Measurements from ENCODE around the gene SMARCB1.

SMARCB1 gene

DNA sequence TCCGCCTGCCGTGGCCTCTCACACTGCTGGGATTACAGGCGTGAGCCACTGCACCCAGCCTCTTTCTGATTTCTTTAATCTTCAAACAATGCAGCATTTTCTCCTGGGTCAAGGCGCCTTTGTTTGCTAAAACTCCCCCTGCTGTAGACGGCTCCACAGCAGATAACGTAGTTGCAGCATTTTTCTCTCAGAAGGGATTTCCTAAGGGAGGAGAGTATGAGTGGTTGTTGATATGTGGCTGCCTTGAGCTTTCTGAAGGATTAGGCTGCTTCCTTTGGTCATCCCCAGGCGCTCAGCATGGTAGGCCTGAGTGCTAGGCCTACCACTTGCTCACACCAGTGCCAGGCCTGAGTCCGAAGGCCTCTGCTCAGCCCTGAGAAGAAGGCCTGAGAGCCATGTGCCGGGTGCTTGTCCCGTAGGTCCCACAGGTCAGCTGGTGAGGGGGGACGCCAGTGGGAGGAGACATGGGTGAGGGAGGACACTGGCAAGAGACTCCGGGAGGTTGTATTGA, 18.1 kb downstream of the SMARCB1 start:
- no peak for DNase-seq

DNA sequence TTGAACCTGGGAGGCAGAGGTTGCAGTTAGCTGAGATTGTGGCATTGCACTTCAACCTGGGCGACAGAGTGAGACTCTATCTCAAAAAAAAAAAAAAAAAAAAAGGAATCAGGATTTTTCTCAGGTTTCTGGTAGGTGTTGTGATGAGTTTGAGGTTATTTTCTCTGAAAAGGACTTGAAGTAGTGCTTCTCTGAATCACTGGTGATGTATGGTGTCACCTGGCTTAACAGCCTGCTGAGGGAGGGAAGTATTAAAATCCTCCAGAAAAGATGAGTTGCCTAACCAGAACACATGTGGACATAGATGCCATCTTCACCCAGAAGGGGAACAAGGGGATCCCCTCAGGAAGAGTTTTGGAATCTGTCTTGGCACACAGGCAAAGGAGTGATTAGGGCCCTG, 20.1 kb downstream of the SMARCB1 start:
- DNase-seq, result no peak

DNA sequence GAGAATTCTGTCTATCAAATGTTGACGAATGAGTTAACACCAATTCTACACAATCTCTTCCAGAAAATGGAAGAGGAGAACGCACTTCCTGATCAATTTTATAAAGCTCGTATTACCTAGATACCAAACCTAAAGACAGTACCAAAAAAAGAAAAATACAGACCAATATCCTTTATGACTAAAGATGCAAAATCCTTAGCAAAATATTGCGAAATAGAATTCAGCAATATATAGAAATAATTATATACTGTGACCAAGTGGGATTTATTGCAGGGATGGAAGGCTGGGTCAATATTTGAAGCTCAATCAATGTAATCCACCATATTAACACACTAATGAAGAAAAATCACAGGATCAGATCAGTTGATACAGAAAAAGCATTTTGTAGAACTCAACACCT, 25.6 kb downstream of the SMARCB1 start:
- DNase-seq, result no peak

DNA sequence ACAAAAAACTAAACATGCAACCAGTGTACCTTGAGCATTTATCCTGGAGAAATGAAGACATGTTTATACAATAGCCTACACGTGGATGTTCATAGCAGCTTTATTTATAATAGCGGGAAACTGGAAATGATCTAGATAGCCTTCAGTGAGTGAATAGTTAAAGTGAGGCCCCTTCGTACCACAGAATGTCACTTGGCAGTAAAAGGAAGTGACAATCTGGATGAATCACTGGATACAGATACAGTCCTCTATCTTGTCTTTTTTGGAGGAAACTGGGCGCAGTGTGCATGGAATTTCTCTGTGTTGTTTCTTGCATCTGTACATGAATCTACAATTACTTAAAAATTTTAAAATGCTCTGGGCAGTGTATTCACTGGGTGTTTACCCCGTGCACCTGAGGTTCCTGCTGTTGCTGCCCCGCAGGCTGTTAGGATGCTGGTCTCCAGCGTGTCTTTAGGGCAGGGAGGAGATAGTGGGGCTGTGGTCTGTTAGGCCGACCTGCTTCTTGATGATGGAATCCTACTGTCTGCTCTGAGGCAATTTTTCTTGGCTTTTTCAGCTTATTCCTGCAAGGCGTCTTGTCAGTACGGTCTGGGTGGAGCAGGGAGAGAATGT, 28.9 kb downstream of the SMARCB1 start:
- no peak for DNase-seq

DNA sequence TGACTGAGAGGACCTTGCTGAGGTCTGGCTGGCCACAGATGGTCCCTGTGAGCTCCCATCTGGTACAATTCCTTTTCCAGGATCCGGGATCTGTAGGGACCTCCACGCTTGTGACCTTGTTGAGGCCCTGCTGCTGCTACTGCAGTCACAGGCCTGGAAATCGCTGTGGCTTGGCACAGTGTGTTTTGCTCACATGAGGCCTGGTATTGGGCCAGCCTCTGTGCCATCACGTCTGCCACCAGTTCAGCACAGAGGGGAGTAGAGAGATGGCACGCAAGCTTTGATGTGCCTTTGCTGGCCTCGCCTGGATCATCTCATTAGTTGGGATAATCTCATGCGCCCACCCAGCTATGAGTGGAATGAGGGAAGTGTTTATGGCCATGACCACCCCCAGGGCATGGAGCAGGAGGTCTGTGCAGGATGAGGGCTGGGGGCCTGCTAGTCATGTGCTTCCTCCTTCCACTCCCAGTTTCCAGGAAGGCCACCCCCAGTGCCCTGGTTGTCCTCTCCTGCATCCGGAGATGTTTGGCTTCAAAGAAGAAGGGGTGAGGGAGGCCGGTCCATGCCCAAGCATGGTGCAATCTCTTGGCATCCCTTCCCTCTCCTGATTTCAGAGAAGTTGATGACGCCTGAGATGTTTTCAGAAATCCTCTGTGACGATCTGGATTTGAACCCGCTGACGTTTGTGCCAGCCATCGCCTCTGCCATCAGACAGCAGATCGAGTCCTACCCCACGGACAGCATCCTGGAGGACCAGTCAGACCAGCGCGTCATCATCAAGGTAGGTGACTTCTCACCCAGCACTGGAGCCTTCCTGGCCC, 29.6 kb downstream of the SMARCB1 start:
- DNase-seq, result peak; percentile 21 to 86

DNA sequence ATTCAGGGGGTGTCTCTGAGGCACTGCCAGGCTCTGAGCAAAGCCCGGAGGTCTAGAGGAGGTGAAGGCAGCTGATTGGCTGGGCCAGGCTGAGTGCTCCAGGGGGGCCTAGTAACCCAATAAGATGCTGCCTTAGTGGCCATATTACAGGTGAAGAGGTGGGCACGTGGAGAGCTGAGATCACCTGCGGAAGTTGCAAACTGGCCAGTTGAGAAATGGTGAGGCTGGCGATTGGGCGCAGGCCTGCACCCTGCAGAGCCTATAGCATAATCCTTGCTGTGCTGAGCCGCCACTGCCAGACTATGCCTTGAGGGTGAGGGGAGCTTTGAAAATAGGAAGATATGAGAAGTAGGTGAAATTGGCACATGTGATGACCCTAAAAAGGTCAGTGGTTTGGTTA, 30.4 kb downstream of the SMARCB1 start:
- no peak for DNase-seq

DNA sequence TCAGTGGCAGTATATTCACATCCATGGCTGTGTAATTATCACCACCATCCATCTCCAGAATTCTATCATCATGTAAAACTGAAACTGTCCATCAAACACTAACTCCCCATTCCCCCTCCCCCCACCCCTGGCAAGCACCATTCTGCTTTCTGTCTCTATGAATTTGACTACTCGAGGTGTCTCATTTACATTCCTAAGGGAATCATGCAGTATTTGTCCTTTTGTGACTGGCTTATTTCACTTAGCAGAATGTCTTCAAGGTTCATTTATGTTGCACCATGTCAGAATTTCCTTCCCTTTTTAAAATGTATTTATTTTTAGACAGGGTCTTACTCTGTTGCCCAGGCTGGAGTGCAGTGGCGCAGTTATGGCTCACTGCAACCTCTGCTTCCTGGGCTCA, 31.8 kb downstream of the SMARCB1 start:
- no peak for DNase-seq

DNA sequence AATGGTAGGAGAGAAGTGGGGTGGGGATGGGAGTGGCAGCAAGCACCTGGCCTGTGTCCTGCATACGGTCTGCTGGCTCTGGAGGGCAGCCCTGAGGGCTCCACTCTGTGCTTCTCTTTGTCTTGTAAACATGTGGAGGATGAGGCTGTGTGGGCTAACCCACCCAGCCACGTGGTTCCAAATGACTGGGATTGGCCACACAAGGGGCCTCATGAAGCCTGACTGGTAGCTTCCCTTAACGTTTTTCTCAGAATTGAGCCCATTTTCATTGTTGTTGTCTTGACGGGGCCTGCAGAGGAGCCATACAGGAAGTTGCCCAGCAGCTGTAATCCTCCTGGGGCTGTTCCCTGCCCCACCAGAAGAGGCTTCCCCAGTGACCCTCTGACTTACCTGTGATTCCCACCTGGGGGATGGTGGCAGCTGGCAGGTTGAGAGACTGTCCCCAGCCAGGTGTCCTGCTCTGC, 34.0 kb downstream of the SMARCB1 start:
- DNase-seq, result no peak

DNA sequence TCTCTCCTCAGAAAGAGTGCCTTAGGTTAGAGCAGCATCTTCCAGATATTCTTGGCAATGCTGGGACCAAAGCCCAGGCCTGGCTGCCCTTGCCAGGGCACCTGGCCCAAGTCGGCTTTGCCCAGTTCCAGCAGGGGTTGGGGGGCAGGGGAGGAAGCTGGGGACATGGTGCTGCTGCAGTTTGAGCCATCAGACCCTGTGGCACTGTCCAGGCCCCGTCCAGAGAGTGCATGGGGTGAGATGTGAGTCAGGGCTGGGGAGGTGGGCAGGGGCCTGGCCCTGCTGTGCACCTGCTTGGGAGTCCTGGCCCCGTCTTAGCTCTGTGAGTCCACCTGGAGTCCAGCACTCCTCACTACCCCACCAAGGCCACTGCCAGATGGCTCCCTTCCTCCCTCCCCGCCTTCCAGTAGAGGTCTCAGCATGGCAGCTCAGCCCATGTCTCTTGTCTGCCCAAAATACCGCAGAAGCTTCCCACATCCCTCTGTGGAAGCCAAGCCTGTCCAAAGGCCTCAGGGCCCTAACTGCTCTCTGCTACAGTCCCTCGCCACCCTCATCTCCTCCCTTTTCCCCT, 35.4 kb downstream of the SMARCB1 start:
- peak in 1 of 2 experiments; percentile 64 for DNase-seq

DNA sequence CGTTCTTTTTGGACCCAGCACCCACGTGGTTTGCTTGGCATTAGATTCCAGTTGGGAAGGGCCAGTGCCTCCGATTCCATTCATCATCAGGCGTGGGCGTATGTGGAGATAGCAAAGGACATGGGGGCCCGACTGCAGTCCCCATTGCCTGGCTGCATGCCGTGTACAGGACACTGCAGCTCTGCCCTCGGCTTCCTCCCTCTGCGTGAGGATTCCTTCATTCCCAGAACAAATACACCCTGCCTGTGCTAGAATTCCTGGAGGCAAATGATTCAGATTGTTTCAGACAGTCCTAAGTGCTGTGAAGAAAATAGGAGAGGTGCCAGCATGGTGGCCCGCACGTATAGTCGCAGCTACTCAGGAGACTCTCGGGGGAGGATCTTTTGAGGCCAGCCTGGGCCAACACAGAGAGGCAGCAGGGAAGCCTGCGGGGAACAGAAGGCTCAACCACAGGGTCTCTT, 36.6 kb downstream of the SMARCB1 start:
- peak in 1 of 2 experiments; percentile 23 for DNase-seq

DNA sequence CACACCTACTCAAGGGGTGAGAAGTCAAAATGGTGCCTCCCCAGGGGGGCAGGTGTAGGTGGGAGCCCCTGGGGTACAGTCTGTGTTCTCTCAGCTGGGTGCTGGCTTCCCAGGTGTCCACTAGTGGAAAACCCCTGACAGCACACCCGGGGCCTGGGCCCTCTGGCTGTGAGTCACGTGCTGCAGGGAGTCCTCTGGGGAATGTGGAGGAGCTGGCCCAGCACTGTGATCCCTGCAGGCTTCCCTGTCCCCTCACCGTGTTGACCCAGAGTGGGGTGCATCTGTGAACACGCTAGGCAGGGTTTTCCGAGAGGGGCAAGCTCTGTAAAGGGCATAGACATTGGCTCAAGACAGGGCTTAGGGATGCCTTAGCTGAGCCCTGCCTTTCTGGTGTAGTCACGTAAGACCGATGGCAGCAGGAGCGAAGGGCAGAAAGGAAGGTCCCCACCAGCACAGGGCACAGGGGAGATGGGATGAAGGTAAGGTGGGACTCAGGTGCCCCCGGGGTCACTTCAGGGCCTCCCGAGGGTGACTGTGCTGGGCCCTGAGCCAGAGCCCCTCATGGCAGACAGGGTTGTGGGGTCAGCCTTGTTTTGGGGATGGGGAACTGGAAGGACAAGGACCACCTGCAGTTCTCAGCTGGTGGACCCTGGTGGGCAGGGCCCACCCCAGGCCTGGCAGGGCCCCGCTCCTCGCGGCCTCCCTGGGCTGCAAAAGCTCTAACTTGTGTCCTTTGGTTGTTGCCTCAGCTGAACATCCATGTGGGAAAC, 37.9 kb downstream of the SMARCB1 start:
- no peak for DNase-seq

DNA sequence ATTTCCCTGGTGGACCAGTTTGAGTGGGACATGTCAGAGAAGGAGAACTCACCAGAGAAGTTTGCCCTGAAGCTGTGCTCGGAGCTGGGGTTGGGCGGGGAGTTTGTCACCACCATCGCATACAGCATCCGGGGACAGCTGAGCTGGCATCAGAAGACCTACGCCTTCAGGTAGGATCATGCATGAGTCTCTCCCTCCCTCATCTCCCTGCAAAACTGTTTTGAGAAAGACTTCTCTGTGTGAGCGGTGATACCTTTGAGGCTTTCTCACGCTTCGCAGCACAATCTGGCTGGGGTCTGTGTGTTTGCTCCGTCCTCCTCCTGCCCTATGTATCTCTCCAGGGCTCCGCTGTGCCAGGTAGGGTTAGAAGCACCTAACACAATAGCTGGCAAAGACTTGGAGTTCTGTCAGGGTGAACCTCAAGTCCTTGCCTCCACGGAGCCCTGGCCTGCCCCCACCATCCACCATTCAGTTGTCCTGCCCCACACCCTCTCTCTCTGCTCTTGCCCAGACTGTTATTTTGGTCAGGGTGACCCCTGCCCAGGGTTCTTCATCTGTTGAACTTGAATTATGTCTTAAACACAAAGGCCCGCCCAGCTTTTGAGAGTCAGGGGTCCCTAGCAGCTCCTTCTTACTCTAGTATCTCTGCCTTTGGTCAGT, 38.6 kb downstream of the SMARCB1 start:
- no peak for DNase-seq

DNA sequence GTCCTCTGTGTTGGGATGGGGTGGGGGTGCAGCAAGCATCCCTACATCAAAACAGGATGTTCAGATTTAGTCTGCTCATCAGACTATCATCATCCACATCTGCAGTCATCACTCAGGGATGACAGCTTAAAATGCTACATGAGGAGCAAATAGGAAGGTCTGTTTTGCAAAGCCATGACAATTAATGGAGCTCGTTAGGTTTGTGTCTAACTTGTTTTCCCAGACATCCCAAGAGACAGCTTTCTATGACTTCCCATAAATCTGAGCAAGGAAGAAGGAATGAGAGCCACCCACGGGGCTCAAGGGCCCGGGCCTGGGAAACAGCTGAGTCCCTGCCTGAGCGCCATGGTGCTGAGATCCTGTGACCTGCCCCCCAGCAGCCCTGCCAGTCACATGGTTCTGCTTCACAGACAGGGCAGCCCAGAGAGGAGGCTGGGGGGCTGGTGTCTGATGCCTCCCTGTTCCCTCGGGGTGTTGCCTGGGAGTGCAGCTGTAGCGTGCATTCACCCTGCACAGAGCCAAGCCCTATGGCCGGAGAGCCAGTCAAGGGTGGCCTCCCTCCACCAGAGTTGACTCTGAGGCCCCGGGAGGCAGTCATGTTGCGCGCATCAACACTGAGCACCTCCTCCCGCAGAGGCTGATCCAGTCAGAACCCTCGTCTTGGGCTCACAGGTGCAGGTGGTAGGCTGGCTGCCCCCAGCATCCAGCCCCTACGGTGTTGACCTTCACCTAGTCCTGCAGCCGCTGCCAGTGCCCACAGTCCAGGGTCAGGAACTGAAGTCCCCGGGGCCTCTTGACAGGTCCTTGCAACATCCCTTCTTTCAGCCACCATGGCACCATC, 40.0 kb downstream of the SMARCB1 start:
- no peak for DNase-seq

DNA sequence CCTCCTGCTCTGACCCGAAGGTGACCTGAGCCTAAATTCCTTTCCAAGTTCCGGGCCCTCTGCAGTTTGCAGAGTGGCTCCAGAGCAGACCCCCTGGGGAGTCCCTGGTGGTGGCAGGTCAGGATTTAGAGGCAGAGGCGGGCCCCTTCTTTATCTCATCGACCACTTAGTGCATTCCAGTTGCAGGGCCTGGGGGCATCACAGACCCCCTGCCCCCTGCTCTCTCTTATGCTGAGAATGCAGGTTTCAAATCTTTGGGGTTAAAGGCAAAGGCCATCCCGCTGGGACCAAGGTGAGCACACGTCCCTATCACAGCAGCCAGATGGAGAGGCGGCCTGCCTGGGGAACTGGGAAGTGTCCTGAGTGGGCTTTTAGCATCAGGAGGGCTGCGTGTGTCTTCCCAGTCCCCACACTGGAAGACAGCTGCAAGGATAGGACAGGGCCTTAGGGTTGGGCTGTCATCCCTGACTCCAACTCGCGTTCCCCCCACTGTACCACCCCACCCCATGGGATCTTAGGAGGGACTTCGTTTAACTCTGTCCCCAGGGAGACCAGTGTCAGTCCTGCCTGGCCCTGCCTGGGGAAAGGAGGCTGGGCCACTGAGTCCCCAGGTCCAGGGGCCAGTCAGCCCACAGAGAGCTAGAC, 40.7 kb downstream of the SMARCB1 start:
- DNase-seq, result no peak

DNA sequence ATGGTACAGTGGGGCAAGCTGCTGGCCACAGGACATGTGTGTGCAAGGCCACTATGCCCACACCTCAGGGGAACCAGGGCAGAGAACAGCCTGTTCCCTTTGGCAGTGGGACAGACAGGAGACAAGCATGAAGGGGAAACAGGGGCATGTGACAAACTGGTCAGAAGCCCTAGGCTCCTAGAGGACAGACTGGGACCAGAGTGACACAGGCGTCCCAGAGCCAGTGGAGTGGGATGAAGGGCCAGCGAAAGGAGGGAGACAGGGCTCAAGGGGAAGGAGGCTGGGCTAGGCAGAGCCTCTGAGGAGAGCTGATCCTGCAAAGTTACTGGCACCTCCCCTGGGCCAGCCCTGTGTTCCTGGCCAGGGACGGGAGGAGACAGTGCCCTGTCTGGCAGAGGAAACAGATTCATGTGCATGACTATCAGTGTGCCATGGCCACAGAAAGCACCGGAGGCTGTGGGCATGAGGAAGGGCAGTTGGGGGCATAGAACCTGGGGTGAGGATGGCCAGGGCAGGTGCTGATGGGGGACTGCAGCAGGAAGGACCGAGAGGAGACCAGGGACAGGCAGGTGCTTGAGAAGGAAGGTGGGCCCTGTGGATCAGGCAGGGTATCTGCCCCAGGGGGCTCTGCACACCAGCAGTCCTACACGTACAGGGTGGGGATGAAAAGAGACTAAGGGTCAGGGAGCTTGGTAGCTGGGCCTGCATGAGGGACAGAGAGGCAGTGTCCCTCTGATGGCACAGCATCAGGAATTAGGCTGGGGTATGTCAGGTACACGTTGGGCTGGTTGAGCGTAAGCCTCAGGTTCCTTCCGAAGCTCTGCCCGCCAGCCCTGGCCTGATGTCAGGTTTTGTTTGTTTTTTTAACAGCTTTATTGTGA, 42.3 kb downstream of the SMARCB1 start:
- no peak for DNase-seq

DNA sequence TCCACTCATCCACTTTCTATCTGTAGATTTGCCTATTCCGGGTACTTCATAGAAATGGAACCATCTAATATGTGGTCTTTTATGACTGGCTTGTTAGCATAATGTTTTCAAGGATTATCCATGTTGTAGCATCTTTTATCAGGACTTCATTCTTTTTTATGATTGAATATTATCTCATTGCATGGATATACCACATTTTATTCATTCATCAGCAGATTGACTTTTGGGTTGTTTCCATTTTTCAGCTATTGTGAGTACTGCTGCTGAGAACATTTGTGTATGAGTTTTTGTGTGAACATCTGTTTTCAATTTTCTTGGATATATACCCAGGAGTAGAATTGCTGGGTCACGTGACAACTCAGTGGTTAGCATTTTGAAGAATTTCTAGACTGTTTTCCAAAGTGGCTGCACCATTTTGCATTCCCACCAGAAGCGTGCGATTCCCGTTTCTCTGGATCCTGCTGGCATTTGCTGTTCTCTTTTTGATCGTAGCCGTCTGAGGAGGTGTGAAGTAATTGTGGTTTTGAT, 43.1 kb downstream of the SMARCB1 start:
- DNase-seq, result no peak

DNA sequence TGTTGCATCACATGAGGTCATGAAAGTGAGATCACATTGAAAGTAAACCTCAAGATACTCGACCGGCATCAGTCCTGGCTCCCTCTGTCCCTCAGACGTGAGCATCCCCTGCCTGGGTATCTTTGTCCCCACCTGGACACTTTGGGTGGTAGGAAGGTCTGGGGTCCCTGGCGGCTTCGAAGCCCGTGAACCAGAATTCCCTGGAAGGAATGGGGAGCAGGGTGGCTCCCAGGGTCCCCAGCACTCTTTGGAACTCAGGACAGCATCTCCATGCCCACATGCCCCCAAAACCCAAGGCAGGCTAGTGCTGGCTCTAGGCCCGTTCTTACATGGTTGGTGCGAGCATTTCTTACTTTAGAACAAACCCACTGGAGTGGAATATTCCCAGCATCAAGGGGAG, 44.5 kb downstream of the SMARCB1 start:
- DNase-seq, result no peak

DNA sequence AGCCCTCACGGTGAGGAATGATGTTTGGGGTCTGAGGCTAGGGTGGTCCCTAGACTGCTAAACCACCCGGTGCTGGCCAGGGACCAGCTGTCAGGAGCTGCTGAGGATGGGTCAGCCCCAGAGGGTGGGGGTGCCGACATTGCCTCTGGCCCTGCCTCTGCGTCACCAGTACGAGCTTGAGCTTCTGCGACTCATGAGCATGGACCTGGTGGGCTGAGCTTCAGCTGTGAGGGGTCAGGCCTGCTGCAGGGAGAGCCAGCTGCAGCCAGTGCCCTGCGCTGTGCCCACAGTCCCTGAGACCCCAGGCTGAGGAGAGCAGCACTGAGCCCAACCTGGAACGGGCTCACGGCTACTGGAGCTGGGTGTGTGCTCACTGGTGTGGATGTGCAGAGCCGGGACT, 45.0 kb downstream of the SMARCB1 start:
- no peak for DNase-seq

DNA sequence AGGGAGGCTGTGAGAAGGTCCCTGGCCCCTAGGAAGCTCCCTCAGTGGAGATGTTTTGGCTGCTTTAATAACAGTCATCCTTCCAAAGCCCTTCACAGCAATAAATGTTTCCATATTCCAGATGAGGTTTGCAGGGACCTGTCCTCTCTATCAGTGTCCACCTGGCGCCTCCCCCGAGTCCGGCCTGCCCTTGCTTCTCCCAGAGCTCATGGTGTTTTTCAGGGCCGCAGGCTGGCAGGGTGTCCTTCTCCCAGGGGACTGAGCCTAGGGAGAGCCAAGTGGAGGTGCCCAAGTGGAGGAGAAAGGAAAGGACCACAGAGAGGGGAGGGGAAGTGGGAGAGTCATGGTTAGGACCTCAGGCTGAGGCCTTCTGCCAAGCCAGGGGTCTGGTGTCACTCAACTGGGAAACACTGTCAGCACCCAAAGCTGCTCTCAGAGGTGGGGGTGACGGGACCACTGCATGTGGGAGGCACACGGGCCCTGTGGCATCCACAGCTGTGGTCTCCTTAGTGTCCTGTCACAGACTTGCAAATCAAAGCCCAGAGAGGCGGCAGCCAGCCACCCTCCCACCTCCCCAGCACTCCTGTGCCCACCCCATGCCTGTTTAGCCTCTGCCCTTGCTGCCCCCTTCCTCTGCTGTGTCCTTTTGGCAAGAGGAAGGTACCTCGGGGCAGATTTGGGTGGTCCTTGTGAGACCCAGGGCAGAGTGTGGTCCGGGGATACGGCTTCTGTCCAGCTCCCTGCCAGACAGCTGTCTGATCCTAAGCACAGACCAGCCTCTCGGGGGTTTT, 45.7 kb downstream of the SMARCB1 start:
- no peak for DNase-seq

Measured in NCI-H446 (cell line).